Osteoblast (primary cell): ENCODE data around the gene GRM7. TPM values are rescaled to one million over a fixed set of nuclear protein-coding genes. Genes with fewer than 3 reads are reported as not detected.

Source experiments
- DNase-seq: peaks from one replicate; pipeline ENCODE4 v3.0.0; 2011; ENCODE audit warnings: low spot score, mixed read lengths; ENCODE audit not compliant: insufficient read length; ENCODE audit errors: missing footprints
- H2AFZ ChIP-seq: 2 replicates; pipeline ENCODE4 v1.6.0; 2011; ENCODE audit warnings: mild to moderate bottlenecking, low read length
- H3K27ac ChIP-seq: 2 replicates; pipeline ENCODE4 v1.5.1; 2011; ENCODE audit warnings: mild to moderate bottlenecking, low read depth, low read length, moderate library complexity
- H3K27me3 ChIP-seq: 2 replicates; pipeline ENCODE4 v1.6.0; 2012; ENCODE audit warnings: mild to moderate bottlenecking, control low read depth, inconsistent platforms, low read length, moderate library complexity; ENCODE audit not compliant: insufficient read depth
- H3K36me3 ChIP-seq: 2 replicates; pipeline ENCODE4 v1.5.1; 2011; ENCODE audit warnings: mild to moderate bottlenecking, low read length, control low read depth, moderate library complexity; ENCODE audit not compliant: insufficient read depth
- H3K4me1 ChIP-seq: 2 replicates; pipeline ENCODE4 v1.5.1; 2011; ENCODE audit warnings: mild to moderate bottlenecking, low read length, control low read depth, moderate library complexity; ENCODE audit not compliant: insufficient read depth
- H3K4me2 ChIP-seq: 2 replicates; pipeline ENCODE4 v1.6.0; 2011; ENCODE audit warnings: mild to moderate bottlenecking, low read length; ENCODE audit not compliant: insufficient read depth
- H3K4me3 ChIP-seq: fragments of 200-600 bp; sonication (generic); 3 replicates; pipeline ENCODE4 v1.5.1; 2012; ENCODE audit warnings: mild to moderate bottlenecking, low read length, inconsistent platforms; ENCODE audit not compliant: insufficient read depth
- H3K79me2 ChIP-seq: 2 replicates; pipeline ENCODE4 v1.6.0; 2012; ENCODE audit warnings: mild to moderate bottlenecking, low read length, control low read depth, inconsistent platforms; ENCODE audit not compliant: insufficient read depth
- H3K9me3 ChIP-seq: 2 replicates; pipeline ENCODE4 v1.5.1; 2011; ENCODE audit warnings: low read depth, low read length, control low read depth
- H4K20me1 ChIP-seq: 2 replicates; pipeline ENCODE4 v1.6.0; 2012; ENCODE audit warnings: mild to moderate bottlenecking, low read length, control low read depth; ENCODE audit not compliant: insufficient read depth
- CTCF ChIP-seq: IDR thresholded peaks from 2 replicates; pipeline ENCODE4 v1.5.1; 2011; ENCODE audit warnings: mild to moderate bottlenecking, low read depth, low read length, moderate library complexity; ENCODE audit errors: extremely low read depth
- total RNA-seq: library from RNA; depleted of rRNA; stranded (reverse); fragments of >200 nt; gene quantifications from 2 replicates; pipeline ENCODE4 v1.2.3, GENCODE V29; 2012

Gene GRM7
- total RNA-seq, 1 donor: not detected

GRCh38 chr3:7242303-7242635 lies 381.4 kb downstream of the GRM7 start:
- DNase-seq: no peak
- TF ChIP-seq CTCF: no peak
- no peak overlapping the region for H2AFZ ChIP-seq
- H3K9me3 ChIP-seq: no peaks in the 10 kb centered on the region
- no peak overlapping the region for H3K4me2 ChIP-seq
- H4K20me1 ChIP-seq: no peaks in the 10 kb centered on the region
- no peak overlapping the region for H3K4me3 ChIP-seq
- no peaks in the 10 kb centered on the region for H3K36me3 ChIP-seq
- H3K27me3 ChIP-seq: no peaks in the 10 kb centered on the region
- no peaks in the 10 kb centered on the region for H3K4me1 ChIP-seq
- no peaks in the 10 kb centered on the region for H3K79me2 ChIP-seq
- no peak overlapping the region for H3K27ac ChIP-seq

GRCh38 chr3:7249493-7250076 lies 388.7 kb downstream of the GRM7 start:
- H3K9me3 ChIP-seq: no peaks in the 10 kb centered on the region
- no peaks in the 10 kb centered on the region for H3K4me1 ChIP-seq
- no peak for TF ChIP-seq CTCF
- H3K36me3 ChIP-seq: no peaks in the 10 kb centered on the region
- DNase-seq: no peak
- H4K20me1 ChIP-seq: no peaks in the 10 kb centered on the region
- no peak overlapping the region for H3K27ac ChIP-seq
- no peak overlapping the region for H2AFZ ChIP-seq
- H3K79me2 ChIP-seq: no peaks in the 10 kb centered on the region
- no peak overlapping the region for H3K4me2 ChIP-seq
- no peak overlapping the region for H3K4me3 ChIP-seq
- no peaks in the 10 kb centered on the region for H3K27me3 ChIP-seq

- H4K20me1 ChIP-seq: no peaks in the 10 kb centered on the region
- DNase-seq: no peak
- no peak overlapping the region for H2AFZ ChIP-seq
- H3K9me3 ChIP-seq: no peaks in the 10 kb centered on the region
- no peaks in the 10 kb centered on the region for H3K36me3 ChIP-seq
- H3K27ac ChIP-seq: no peak overlapping the region
- H3K79me2 ChIP-seq: no peaks in the 10 kb centered on the region
- H3K4me3 ChIP-seq: no peak overlapping the region
- no peaks in the 10 kb centered on the region for H3K27me3 ChIP-seq
- no peaks in the 10 kb centered on the region for H3K4me1 ChIP-seq
- no peak overlapping the region for H3K4me2 ChIP-seq
- no peak for TF ChIP-seq CTCF
These were observed 393.3 kb downstream of the GRM7 start for GRCh38 chr3:7254251-7254650.

- no peak for DNase-seq
- no peak for TF ChIP-seq CTCF
- H3K79me2 ChIP-seq: no peaks in the 10 kb centered on the region
These were observed 400.1 kb downstream of the GRM7 start for GRCh38 chr3:7260975-7261374.

More at GRCh38 chr3:7260975-7261374, 400.1 kb downstream of the GRM7 start:
- Histone ChIP-seq H3K4me3 (no peak overlapping the region), H2AFZ (no peak overlapping the region), H3K36me3 (no peaks in the 10 kb centered on the region), H3K9me3 (no peaks in the 10 kb centered on the region), H4K20me1 (no peaks in the 10 kb centered on the region), H3K27ac (no peak overlapping the region), H3K27me3 (no peaks in the 10 kb centered on the region), H3K4me2 (no peak overlapping the region), H3K4me1 (no peaks in the 10 kb centered on the region)
